SK-N-SH (cell line): ENCODE results near the gene IFT74. TPM values are rescaled to one million over a fixed set of nuclear protein-coding genes. Genes with fewer than 3 reads are reported as not detected.

Experiments used
- CTCF ChIA-PET: fragments of 300-600, 350-600 bp; formaldehyde crosslinking; extraction: SDS; loops from one replicate; lab custom pipeline; 2021; lab: Yijun Ruan, JAX
- POLR2A ChIA-PET: fragments of 350-600 bp; sonication (Branson Sonifier 250); formaldehyde crosslinking; extraction: SDS; loops from one replicate; lab custom pipeline; 2020; ENCODE audit warnings: antibody characterized with exemption, inconsistent platforms; lab: Yijun Ruan, JAX
- DNase-seq: peaks from one replicate; pipeline ENCODE4 v3.0.0; 2012
- H2AFZ ChIP-seq: fragments of 200-600 bp; sonication (generic); 2 replicates; pipeline ENCODE4 v1.8.1; 2016; ENCODE audit warnings: antibody characterized with exemption, mild to moderate bottlenecking, low read depth
- H3F3A ChIP-seq: fragments of 200-600 bp; sonication (generic); replicated peaks from 2 replicates; pipeline ENCODE3; 2016; ENCODE audit warnings: antibody characterized with exemption, mild to moderate bottlenecking; ENCODE audit not compliant: insufficient read depth
- H3K27ac ChIP-seq, 2 experiments: fragments of 200-500 bp in 1 of 2; fragments of 200-600 bp in 1 of 2; sonication (Bioruptor generic) in 1 of 2; sonication (generic), shearing (Covaris generic) in 1 of 2; 2 replicates each; pipeline versions ENCODE4 v1.5.1 to v1.6.1; 2014 to 2016; ENCODE audit warnings: low read depth in 2 of 2, inconsistent platforms in 1 of 2, low read length in 1 of 2, mild to moderate bottlenecking in 1 of 2, mixed read lengths in 1 of 2
- H3K27me3 ChIP-seq: fragments of 200-600 bp; sonication (generic), shearing (Covaris generic); 2 replicates; pipeline ENCODE4 v1.6.1; 2016; ENCODE audit warnings: mixed run types; ENCODE audit not compliant: insufficient read depth
- H3K36me3 ChIP-seq, 2 experiments: fragments of 200-500 bp in 1 of 2; fragments of 200-600 bp in 1 of 2; sonication (Bioruptor generic) in 1 of 2; sonication (generic) in 1 of 2; replicated peaks in 1 of 2; 2 replicates each; pipeline versions ENCODE3 to v1.5.1; 2014 to 2016; ENCODE audit warnings: low read length in 1 of 2, mild to moderate bottlenecking in 1 of 2; ENCODE audit not compliant: insufficient read depth in 2 of 2, control insufficient read depth in 1 of 2
- H3K4me1 ChIP-seq, 2 experiments: fragments of 200-500 bp in 1 of 2; fragments of 200-600 bp in 1 of 2; sonication (Bioruptor generic) in 1 of 2; sonication (generic), shearing (Covaris generic) in 1 of 2; 2 replicates each; pipeline versions ENCODE4 v1.5.1 to v1.6.1; 2014 to 2016; ENCODE audit warnings: low read depth in 1 of 2, low read length in 1 of 2, mixed run types in 1 of 2; ENCODE audit not compliant: insufficient read depth in 2 of 2, control insufficient read depth in 1 of 2
- H3K4me2 ChIP-seq: fragments of 200-600 bp; sonication (generic), shearing (Covaris generic); 2 replicates; pipeline ENCODE4 v1.6.1; 2017; ENCODE audit warnings: mixed run types
- H3K4me3 ChIP-seq, 2 experiments: fragments of 200-500 bp in 1 of 2; fragments of 200-600 bp in 1 of 2; sonication (Bioruptor generic) in 1 of 2; sonication (generic), shearing (Covaris generic) in 1 of 2; 2 replicates each; pipeline versions ENCODE4 v1.5.1 to v1.8.1; 2014 to 2016; ENCODE audit warnings: low read depth in 2 of 2, inconsistent platforms in 1 of 2, low read length in 1 of 2, mild to moderate bottlenecking in 1 of 2, mixed read lengths in 1 of 2, moderate library complexity in 1 of 2
- H3K79me2 ChIP-seq: fragments of 200-600 bp; sonication (generic); 2 replicates; pipeline ENCODE4 v1.8.1; 2017; ENCODE audit warnings: mild to moderate bottlenecking; ENCODE audit not compliant: insufficient read depth
- H3K9ac ChIP-seq: fragments of 200-600 bp; sonication (generic); 2 replicates; pipeline ENCODE4 v1.6.1; 2017; ENCODE audit warnings: mixed run types
- H3K9me2 ChIP-seq: fragments of 200-600 bp; sonication (generic); 2 replicates; pipeline ENCODE4 v1.6.1; 2017; ENCODE audit warnings: mixed run types
- H3K9me3 ChIP-seq: fragments of 200-600 bp; sonication (generic); 2 replicates; pipeline ENCODE4 v1.6.1; 2017; ENCODE audit warnings: mixed run types, mild to moderate bottlenecking, moderate library complexity
- H4K20me1 ChIP-seq: fragments of 200-600 bp; sonication (generic); 2 replicates; pipeline ENCODE4 v1.6.1; 2017; ENCODE audit warnings: mild to moderate bottlenecking, mixed run types; ENCODE audit not compliant: insufficient read depth
- CHD2 ChIP-seq: fragments of 150-350 bp; IDR thresholded peaks from 2 replicates; pipeline ENCODE4 v1.6.1; 2018; ENCODE audit warnings: low read length; ENCODE audit not compliant: partially characterized antibody
- ELF1 ChIP-seq: IDR thresholded peaks from 2 replicates; pipeline ENCODE4 v1.4.0; 2012
- EP300 ChIP-seq, 2 experiments: IDR thresholded peaks; 2 replicates each; pipeline versions ENCODE4 v1.4.0 to v1.6.1; 2012; ENCODE audit warnings: borderline replicate concordance in 1 of 2, low read depth in 1 of 2, low read length in 1 of 2
- EZH2phosphoT487 ChIP-seq: fragments of 200-600 bp; sonication (generic); IDR thresholded peaks from 2 replicates; pipeline ENCODE4 v1.6.1; 2017; ENCODE audit warnings: low read depth, mixed run types, mild to moderate bottlenecking, antibody characterized with exemption, moderate library complexity, borderline replicate concordance
- FOSL2 ChIP-seq: IDR thresholded peaks from 2 replicates; pipeline ENCODE4 v1.4.0; 2012; ENCODE audit warnings: low read depth, mild to moderate bottlenecking, moderate library complexity, borderline replicate concordance
- FOXJ3 ChIP-seq: sonication (generic); formaldehyde crosslinking; IDR thresholded peaks from 2 replicates; pipeline ENCODE4 v1.5.1; 2020; ENCODE audit warnings: mild to moderate bottlenecking, missing genetic modification reagents
- FOXM1 ChIP-seq: IDR thresholded peaks from 2 replicates; pipeline ENCODE4 v1.4.0; 2012; ENCODE audit warnings: low read depth, mild to moderate bottlenecking
- JUND ChIP-seq: IDR thresholded peaks from 2 replicates; pipeline ENCODE4 v1.4.0; 2012
- MAX ChIP-seq: IDR thresholded peaks from 2 replicates; pipeline ENCODE4 v1.4.0; 2012; ENCODE audit warnings: low read depth
- MEF2A ChIP-seq: IDR thresholded peaks from 2 replicates; pipeline ENCODE4 v1.4.0; 2012; ENCODE audit warnings: low read depth, borderline replicate concordance
- MXI1 ChIP-seq: IDR thresholded peaks from 2 replicates; pipeline ENCODE4 v1.6.1; 2012; ENCODE audit warnings: mild to moderate bottlenecking, low read depth, low read length, improper control_type of control experiment
- NFIC ChIP-seq: IDR thresholded peaks from 2 replicates; pipeline ENCODE4 v1.4.0; 2012; ENCODE audit warnings: borderline replicate concordance
- RAD21 ChIP-seq: IDR thresholded peaks from 2 replicates; pipeline ENCODE4 v1.6.1; 2012; ENCODE audit warnings: mild to moderate bottlenecking, low read length
- RCOR1 ChIP-seq: fragments of 150-350 bp; IDR thresholded peaks from 2 replicates; pipeline ENCODE4 v1.6.1; 2017; ENCODE audit warnings: antibody characterized with exemption, low read length
- TAF1 ChIP-seq: IDR thresholded peaks from 2 replicates; pipeline ENCODE4 v1.6.1; 2012; ENCODE audit warnings: low read depth, mild to moderate bottlenecking, low read length, moderate library complexity, borderline replicate concordance
- TCF12 ChIP-seq: IDR thresholded peaks from 2 replicates; pipeline ENCODE4 v1.4.0; 2012
- TEAD4 ChIP-seq: IDR thresholded peaks from 2 replicates; pipeline ENCODE4 v1.4.0; 2012; ENCODE audit warnings: mild to moderate bottlenecking, borderline replicate concordance; ENCODE audit not compliant: insufficient read depth
- USF1 ChIP-seq: IDR thresholded peaks from 2 replicates; pipeline ENCODE4 v1.4.0; 2012; ENCODE audit warnings: low read depth, borderline replicate concordance
- YY1 ChIP-seq: IDR thresholded peaks from 2 replicates; pipeline ENCODE4 v1.4.0; 2012; ENCODE audit warnings: low read depth, mild to moderate bottlenecking
- WGBS: methylation state at CpG from one replicate; pipeline ENCODE4 v1.1.6; 2017; ENCODE audit warnings: low lambda C conversion rate; 5-methylcytosine and 5-hydroxymethylcytosine counted together
- polyA plus RNA-seq, 3 experiments: library from polyadenylated mRNA; depleted of rRNA; stranded (reverse); fragments of >200 nt; gene quantifications; 2 replicates each; pipeline ENCODE4 v1.2.3, GENCODE V29; 2012
- TF ChIP-seq, protein P1 (sequence below): fragments of 150-350 bp; IDR thresholded peaks from 2 replicates; pipeline ENCODE4 v1.6.1; 2016; ENCODE audit warnings: mild to moderate bottlenecking, low read depth, low read length
- TF ChIP-seq, protein P2 (sequence below): IDR thresholded peaks from 2 replicates; pipeline ENCODE4; 2012
- TF ChIP-seq, protein P3 (sequence below): fragments of 200-600 bp; sonication (generic); IDR thresholded peaks from 2 replicates; pipeline ENCODE4 v1.6.1; 2017; ENCODE audit warnings: antibody characterized with exemption, mild to moderate bottlenecking, moderate library complexity

IFT74 gene
- polyA plus RNA-seq, 1 of the 3 experiments (the other 2 are of a cell fraction), result 6.3 TPM

GRCh38 chr9:27005491-27005890 is 49.3 kb downstream of the IFT74 start, which contains the start of gene LRRC19 (continued):
- TF ChIP-seq, protein P1, sequence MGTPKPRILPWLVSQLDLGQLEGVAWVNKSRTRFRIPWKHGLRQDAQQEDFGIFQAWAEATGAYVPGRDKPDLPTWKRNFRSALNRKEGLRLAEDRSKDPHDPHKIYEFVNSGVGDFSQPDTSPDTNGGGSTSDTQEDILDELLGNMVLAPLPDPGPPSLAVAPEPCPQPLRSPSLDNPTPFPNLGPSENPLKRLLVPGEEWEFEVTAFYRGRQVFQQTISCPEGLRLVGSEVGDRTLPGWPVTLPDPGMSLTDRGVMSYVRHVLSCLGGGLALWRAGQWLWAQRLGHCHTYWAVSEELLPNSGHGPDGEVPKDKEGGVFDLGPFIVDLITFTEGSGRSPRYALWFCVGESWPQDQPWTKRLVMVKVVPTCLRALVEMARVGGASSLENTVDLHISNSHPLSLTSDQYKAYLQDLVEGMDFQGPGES, result no peak
- TF ChIP-seq TCF12 (no peak), NFIC (no peak), MXI1 (no peak), TEAD4 (no peak), FOXM1 (no peak), RAD21 (no peak), MEF2A (no peak), EP300 (IDR thresholded peaks at IDR 0.05; ENCODE audit: borderline replicate concordance in 1 of 2, low read depth in 1 of 2, low read length in 1 of 2) (no peak)
- TF ChIP-seq, protein P2, sequence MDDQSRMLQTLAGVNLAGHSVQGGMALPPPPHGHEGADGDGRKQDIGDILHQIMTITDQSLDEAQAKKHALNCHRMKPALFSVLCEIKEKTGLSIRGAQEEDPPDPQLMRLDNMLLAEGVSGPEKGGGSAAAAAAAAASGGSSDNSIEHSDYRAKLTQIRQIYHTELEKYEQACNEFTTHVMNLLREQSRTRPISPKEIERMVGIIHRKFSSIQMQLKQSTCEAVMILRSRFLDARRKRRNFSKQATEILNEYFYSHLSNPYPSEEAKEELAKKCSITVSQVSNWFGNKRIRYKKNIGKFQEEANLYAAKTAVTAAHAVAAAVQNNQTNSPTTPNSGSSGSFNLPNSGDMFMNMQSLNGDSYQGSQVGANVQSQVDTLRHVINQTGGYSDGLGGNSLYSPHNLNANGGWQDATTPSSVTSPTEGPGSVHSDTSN, result no peak

GRCh38 chr9:27019589-27019988 is 63.4 kb downstream of the IFT74 start:
- CTCF ChIA-PET, result interaction anchor here (0.7 kb wide), 1 partner anchor 164 kb away, joined by 3 read pairs; no protein-coding TSS in a partner anchor
- POLR2A ChIA-PET, result no interaction called here
- no peak for DNase-seq

GRCh38 chr9:27022920-27023319 is 66.7 kb downstream of the IFT74 start:
- Histone ChIP-seq H3K27me3 (no peaks in the 10 kb centered on the region), H3K36me3 (peaks cover 24 to 36% of the 10 kb centered on the region in 2 experiments), H3K79me2 (no peaks in the 10 kb centered on the region), H3K4me1 (no peaks in the 10 kb centered on the region), H2AFZ (no peak overlapping the region), H3K4me2 (no peak overlapping the region), H4K20me1 (no peaks in the 10 kb centered on the region), H3F3A (no peaks in the 10 kb centered on the region), H3K27ac (no peak overlapping the region), H3K9ac (no peak overlapping the region), H3K4me3 (no peak overlapping the region), H3K9me2 (no peaks in the 10 kb centered on the region), H3K9me3 (no peaks in the 10 kb centered on the region)
- WGBS, result 92% methylated on average over 5 of the region's 5 CpGs
- no peak for DNase-seq
- POLR2A ChIA-PET, result no interaction called here
- CTCF ChIA-PET, result interaction anchor here (1.0 kb wide), 1 partner anchor 14 kb away, joined by 3 read pairs; no protein-coding TSS in a partner anchor
- TF ChIP-seq YY1, result no peak
- TF ChIP-seq JUND, result no peak
- TF ChIP-seq, protein P3, sequence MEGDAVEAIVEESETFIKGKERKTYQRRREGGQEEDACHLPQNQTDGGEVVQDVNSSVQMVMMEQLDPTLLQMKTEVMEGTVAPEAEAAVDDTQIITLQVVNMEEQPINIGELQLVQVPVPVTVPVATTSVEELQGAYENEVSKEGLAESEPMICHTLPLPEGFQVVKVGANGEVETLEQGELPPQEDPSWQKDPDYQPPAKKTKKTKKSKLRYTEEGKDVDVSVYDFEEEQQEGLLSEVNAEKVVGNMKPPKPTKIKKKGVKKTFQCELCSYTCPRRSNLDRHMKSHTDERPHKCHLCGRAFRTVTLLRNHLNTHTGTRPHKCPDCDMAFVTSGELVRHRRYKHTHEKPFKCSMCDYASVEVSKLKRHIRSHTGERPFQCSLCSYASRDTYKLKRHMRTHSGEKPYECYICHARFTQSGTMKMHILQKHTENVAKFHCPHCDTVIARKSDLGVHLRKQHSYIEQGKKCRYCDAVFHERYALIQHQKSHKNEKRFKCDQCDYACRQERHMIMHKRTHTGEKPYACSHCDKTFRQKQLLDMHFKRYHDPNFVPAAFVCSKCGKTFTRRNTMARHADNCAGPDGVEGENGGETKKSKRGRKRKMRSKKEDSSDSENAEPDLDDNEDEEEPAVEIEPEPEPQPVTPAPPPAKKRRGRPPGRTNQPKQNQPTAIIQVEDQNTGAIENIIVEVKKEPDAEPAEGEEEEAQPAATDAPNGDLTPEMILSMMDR, result no peak
- TF ChIP-seq TCF12, result no peak
- TF ChIP-seq, protein P2, result no peak
- no peak for TF ChIP-seq EZH2phosphoT487
- no peak for TF ChIP-seq ELF1
- no peak for TF ChIP-seq MAX
- no peak for TF ChIP-seq FOSL2
- no peak for TF ChIP-seq FOXM1
- TF ChIP-seq FOXJ3 (CRISPR knock-in tag), result no peak
- no peak for TF ChIP-seq CHD2

More at GRCh38 chr9:27019589-27019988, 63.4 kb downstream of the IFT74 start:
- H3K4me1 ChIP-seq, result no peaks in the 10 kb centered on the region
- no peak overlapping the region for H3K9ac ChIP-seq
- no peaks in the 10 kb centered on the region for H4K20me1 ChIP-seq
- no peaks in the 10 kb centered on the region for H3K79me2 ChIP-seq
- no peak overlapping the region for H3K4me2 ChIP-seq
- H3K27ac ChIP-seq, result no peak overlapping the region
- no peak overlapping the region for H2AFZ ChIP-seq
- H3F3A ChIP-seq, result no peaks in the 10 kb centered on the region
- H3K9me3 ChIP-seq, result no peaks in the 10 kb centered on the region
- TF ChIP-seq TAF1 (no peak), USF1 (no peak), RCOR1 (no peak)
- TF ChIP-seq, all 33 proteins: peak for 0
- no peak overlapping the region for H3K4me3 ChIP-seq
- H3K9me2 ChIP-seq, result no peaks in the 10 kb centered on the region
- H3K27me3 ChIP-seq, result no peaks in the 10 kb centered on the region
- peaks cover 31 to 34% of the 10 kb centered on the region in 2 experiments for H3K36me3 ChIP-seq
